A673 (cell line): ENCODE results near the gene PLIN4. TPM values are rescaled to one million over a fixed set of nuclear protein-coding genes. Genes with fewer than 3 reads are reported as not detected.

Experiments used
- BruUV-seq: library from RNA; stranded (reverse); fragments of 400-500 nt; replicated peaks from 2 replicates; lab custom pipeline; 2021; lab: Mats Ljungman, UMichigan
- CTCF ChIA-PET: fragments of 300-600 bp; sonication (Branson Sonifier 250); formaldehyde crosslinking; loops from one replicate; lab custom pipeline; 2022; ENCODE audit warnings: antibody characterized with exemption; lab: Charles Lee
- POLR2A ChIA-PET: fragments of 300-600 bp; sonication (Branson Sonifier 250); formaldehyde crosslinking; loops from one replicate; lab custom pipeline; 2022; ENCODE audit warnings: antibody characterized with exemption; ENCODE audit not compliant: low non-redundant PET; lab: Charles Lee
- DNase-seq: peaks from one replicate; pipeline ENCODE4 v3.0.0-alpha.2; 2015; ENCODE audit warnings: low spot score
- H3K27ac ChIP-seq: fragments of 200-600 bp; sonication (generic); 2 replicates; pipeline ENCODE4 v1.5.1; 2016; ENCODE audit warnings: mixed run types, low read depth, mild to moderate bottlenecking, mixed read lengths, antibody characterized with exemption, low read length; ENCODE audit not compliant: poor library complexity, severe bottlenecking
- H3K27me3 ChIP-seq: fragments of 200-600 bp; sonication (generic); replicated peaks from 2 replicates; pipeline ENCODE4 v1.6.1; 2017; ENCODE audit warnings: mixed run types, low read depth, mild to moderate bottlenecking, mixed read lengths, antibody characterized with exemption, low read length; ENCODE audit not compliant: insufficient read depth, poor library complexity
- H3K36me3 ChIP-seq: fragments of 200-600 bp; sonication (generic); 2 replicates; pipeline ENCODE4 v1.6.1; 2016; ENCODE audit warnings: mixed run types, mild to moderate bottlenecking, mixed read lengths, antibody characterized with exemption, low read length; ENCODE audit not compliant: insufficient read depth, poor library complexity, severe bottlenecking
- H3K4me1 ChIP-seq: fragments of 200-600 bp; sonication (generic); 2 replicates; pipeline ENCODE4 v1.6.1; 2017; ENCODE audit warnings: mixed run types, mild to moderate bottlenecking, mixed read lengths, antibody characterized with exemption, low read length; ENCODE audit not compliant: insufficient read depth, poor library complexity, severe bottlenecking
- H3K4me3 ChIP-seq: fragments of 200-600 bp; sonication (generic); 2 replicates; pipeline ENCODE4 v1.5.1; 2016; ENCODE audit warnings: low read depth, mixed run types, mild to moderate bottlenecking, mixed read lengths, low read length; ENCODE audit not compliant: poor library complexity, severe bottlenecking
- H3K9me3 ChIP-seq: fragments of 200-600 bp; sonication (generic); 2 replicates; pipeline ENCODE4 v1.6.1; 2016; ENCODE audit warnings: mixed run types, low read depth, mild to moderate bottlenecking, mixed read lengths, antibody characterized with exemption, low read length; ENCODE audit not compliant: poor library complexity, severe bottlenecking
- CTCF ChIP-seq: fragments of 300-800, 200-600 bp; sonication (generic); conservative IDR thresholded peaks from 2 replicates; pipeline ENCODE4 v1.5.1; 2017; ENCODE audit warnings: low read depth, mild to moderate bottlenecking, antibody characterized with exemption, low read length, moderate library complexity, mixed read lengths
- EZH2 ChIP-seq: fragments of 200-600 bp; sonication (generic); IDR thresholded peaks from 2 replicates; pipeline ENCODE4 v1.6.1; 2017; ENCODE audit warnings: borderline replicate concordance, low read depth, mild to moderate bottlenecking, mixed read lengths, antibody characterized with exemption, low read length; ENCODE audit not compliant: poor library complexity, severe bottlenecking
- intact Hi-C: fragments of 100-400 bp; cut with micrococcal nuclease; formaldehyde crosslinking; loops from one replicate; pipeline ENCODE4 v1.10.0; 2022; ENCODE audit not compliant: unreplicated experiment
- total RNA-seq: library from RNA; stranded (reverse); gene quantifications from 2 replicates; pipeline ENCODE4 v1.2.3, GENCODE V29; 2021

PLIN4 gene
- total RNA-seq, 1 experiment from 2014 or later = 1.0 TPM

- no peaks in the 10 kb centered on the region for H3K9me3 ChIP-seq
- H3K4me1 ChIP-seq = no peaks in the 10 kb centered on the region
- ChIA-PET CTCF (no interaction called here), POLR2A (no interaction called here)
- no peak for TF ChIP-seq CTCF
- no peak for TF ChIP-seq EZH2
- H3K27ac ChIP-seq = no peak overlapping the region
- DNase-seq = no peak
- H3K36me3 ChIP-seq = peaks cover 12% of the 10 kb centered on the region
- H3K4me3 ChIP-seq = no peak overlapping the region
- BruUV-seq = no TSS peak
- intact Hi-C loops = no loop called here
- H3K27me3 ChIP-seq = no peaks in the 10 kb centered on the region
These were observed 15.0 kb downstream of the PLIN4 start for GRCh38 chr19:4503132-4503824.

GRCh38 chr19:4502282-4503131 is 15.8 kb downstream of the PLIN4 start:
- no peak for DNase-seq
- no peaks in the 10 kb centered on the region for H3K9me3 ChIP-seq
- H3K36me3 ChIP-seq = peaks cover 14% of the 10 kb centered on the region
- H3K4me3 ChIP-seq = no peak overlapping the region
- no TSS peak for BruUV-seq
- no peaks in the 10 kb centered on the region for H3K4me1 ChIP-seq
- ChIA-PET CTCF (no interaction called here), POLR2A (no interaction called here)
- no peaks in the 10 kb centered on the region for H3K27me3 ChIP-seq
- no peak overlapping the region for H3K27ac ChIP-seq
- intact Hi-C loops = no loop called here
- TF ChIP-seq EZH2 (no peak), CTCF (no peak)

GRCh38 chr19:4501691-4502090 is 16.6 kb downstream of the PLIN4 start:
- Histone ChIP-seq H3K27me3 (no peaks in the 10 kb centered on the region), H3K27ac (no peak overlapping the region), H3K4me3 (no peak overlapping the region), H3K4me1 (no peaks in the 10 kb centered on the region), H3K9me3 (no peaks in the 10 kb centered on the region), H3K36me3 (peaks cover 14% of the 10 kb centered on the region)
- no peak for TF ChIP-seq EZH2
- no peak for TF ChIP-seq CTCF
- POLR2A ChIA-PET = no interaction called here
- intact Hi-C loops = no loop called here
- CTCF ChIA-PET = no interaction called here
- BruUV-seq = no TSS peak
- DNase-seq = no peak
